ENCODE measurements around the gene KIR3DL2.
"Not testable (repeated sequence)": the region's sequence is repeated elsewhere in the genome, so short reads cannot be mapped to it uniquely, and the experiment has no call there.

KIR3DL2 gene

GRCh38 chr19:54850061-54850640 lies at the start of gene KIR3DL2:
Gene KIR3DL2, plus strand, starts transcription at chr19:54850443. Its CDS starts 33 bp downstream, at chr19:54850476.
- not testable (repeated sequence) for DNase-seq (ENCODE audit: low spot score)

- peak; percentile 3 for DNase-seq (ENCODE audit: low spot score)
Measured at GRCh38 chr19:54803410-54803809, 46.8 kb upstream of the KIR3DL2 start, which contains the start of gene KIR2DL4. Gene KIR2DL4, plus strand, starts transcription at chr19:54803610. Its CDS starts 42 bp downstream, at chr19:54803652.

- no peak for DNase-seq (ENCODE audit: low spot score)
Measured at GRCh38 chr19:54804101-54804500, 46.1 kb upstream of the KIR3DL2 start.

GRCh38 chr19:54804571-54804970 lies 45.7 kb upstream of the KIR3DL2 start:
- no peak for DNase-seq (ENCODE audit: low spot score)

- no peak for DNase-seq (ENCODE audit: low spot score)
Measured at GRCh38 chr19:54805665-54806515, 44.4 kb upstream of the KIR3DL2 start.

GRCh38 chr19:54806516-54806838 lies 43.8 kb upstream of the KIR3DL2 start:
- DNase-seq (ENCODE audit: low spot score): no peak

- not testable (repeated sequence) for DNase-seq (ENCODE audit: low spot score)
Measured at GRCh38 chr19:54814571-54814970, 35.7 kb upstream of the KIR3DL2 start.

GRCh38 chr19:54816251-54816650 lies 34.0 kb upstream of the KIR3DL2 start, which contains the start of gene KIR3DL1:
Gene KIR3DL1, plus strand, starts transcription at chr19:54816468.
- not testable (repeated sequence) for DNase-seq (ENCODE audit: low spot score)

GRCh38 chr19:54817670-54818536 lies 32.3 kb upstream of the KIR3DL2 start:
- no peak for DNase-seq (ENCODE audit: low spot score)

- not testable (repeated sequence) for DNase-seq (ENCODE audit: low spot score)
Measured at GRCh38 chr19:54824416-54824815, 25.8 kb upstream of the KIR3DL2 start.

- not testable (repeated sequence) for DNase-seq (ENCODE audit: low spot score)
Measured at GRCh38 chr19:54825326-54825725, 24.9 kb upstream of the KIR3DL2 start.

GRCh38 chr19:54828064-54828463 lies 22.2 kb upstream of the KIR3DL2 start:
- DNase-seq (ENCODE audit: low spot score): not testable (repeated sequence)

- DNase-seq (ENCODE audit: low spot score): not testable (repeated sequence)
Measured at GRCh38 chr19:54832496-54832895, 17.7 kb upstream of the KIR3DL2 start, which contains the start of gene KIR2DS4. Gene KIR2DS4, plus strand, starts transcription at chr19:54832676.

- not testable (repeated sequence) for DNase-seq (ENCODE audit: low spot score)
Measured at GRCh38 chr19:54835126-54835525, 15.1 kb upstream of the KIR3DL2 start.

GRCh38 chr19:54837522-54837921 lies 12.7 kb upstream of the KIR3DL2 start:
- DNase-seq (ENCODE audit: low spot score): not testable (repeated sequence)

GRCh38 chr19:54843171-54843570 lies 7.1 kb upstream of the KIR3DL2 start:
- not testable (repeated sequence) for DNase-seq (ENCODE audit: low spot score)

GRCh38 chr19:54850930-54851329 lies 687 bp downstream of the KIR3DL2 start:
- DNase-seq (ENCODE audit: low spot score): no peak

- no peak for DNase-seq (ENCODE audit: low spot score)
Measured at GRCh38 chr19:54851353-54851752, 1.1 kb downstream of the KIR3DL2 start.

GRCh38 chr19:54855241-54855640 lies 5.0 kb downstream of the KIR3DL2 start:
- DNase-seq (ENCODE audit: low spot score): not testable (repeated sequence)

- DNase-seq (ENCODE audit: low spot score): not testable (repeated sequence)
Measured at GRCh38 chr19:54858476-54858875, 8.2 kb downstream of the KIR3DL2 start.

- DNase-seq (ENCODE audit: low spot score): not testable (repeated sequence)
Measured at GRCh38 chr19:54859421-54859820, 9.2 kb downstream of the KIR3DL2 start.

GRCh38 chr19:54863459-54863858 lies 13.2 kb downstream of the KIR3DL2 start:
- DNase-seq (ENCODE audit: low spot score): not testable (repeated sequence)

Measured in activated CD4-positive, alpha-beta T cell treated with anti-CD3 and anti-CD28 coated beads, Interleukin-2, Interleukin-4, amounts not matched to agents 100 ng/mL and 50 ng/mL, durations not matched to agents 16 hours and 8 hours (primary cell).